Esophagus muscularis mucosa (tissue), 4 donors: ENCODE measurements around the gene ABCA1. TPM values are rescaled to one million over a fixed set of nuclear protein-coding genes. Genes with fewer than 3 reads are reported as not detected.

Source experiments
- DNase-seq: peaks from one replicate; pipeline ENCODE4 v3.0.0-alpha.2; 2017; ENCODE audit errors: extremely low spot score
- H3K27ac ChIP-seq, 4 donors: fragments of 200-600 bp; sonication (generic); replicated peaks in 1 of 4; 1 replicate in 3 of 4; 2 replicates in 1 of 4; pipeline ENCODE4 v1.5.1; 2016 to 2019; ENCODE audit warnings: mild to moderate bottlenecking in 1 of 4
- H3K27me3 ChIP-seq, 4 donors: fragments of 200-600 bp; sonication (generic); one replicate each; pipeline versions ENCODE4 v1.5.1 to v1.6.0; 2016 to 2019
- H3K36me3 ChIP-seq, 4 donors: fragments of 200-600 bp; sonication (generic); one replicate each; pipeline ENCODE4 v1.5.1; 2016 to 2019
- H3K4me1 ChIP-seq, 4 donors: fragments of 200-600 bp; sonication (generic); one replicate each; pipeline ENCODE4 v1.5.1; 2016 to 2019
- H3K4me3 ChIP-seq, 4 donors: fragments of 200-600 bp; sonication (generic); 1 replicate in 2 of 4; 2 replicates in 2 of 4; pipeline ENCODE4 v1.5.1; 2016 to 2019; ENCODE audit warnings: mild to moderate bottlenecking in 4 of 4, moderate library complexity in 1 of 4
- H3K9me3 ChIP-seq, 4 donors: fragments of 200-600 bp; sonication (generic); 1 replicate in 3 of 4; 2 replicates in 1 of 4; pipeline ENCODE4 v1.5.1; 2016 to 2019
- CTCF ChIP-seq, 3 experiments: fragments of 200-600 bp in 2 of 3; fragments of 450-650 bp in 1 of 3; sonication (generic) in 2 of 3; IDR thresholded peaks; one replicate each; pipeline ENCODE4 v1.5.1; 2017 to 2019; ENCODE audit warnings: antibody characterized with exemption in 3 of 3, mild to moderate bottlenecking in 2 of 3, moderate library complexity in 1 of 3
- EP300 ChIP-seq: sonication (generic); formaldehyde crosslinking; IDR thresholded peaks from one replicate; pipeline ENCODE4 v1.6.1; 2017; ENCODE audit warnings: antibody characterized with exemption
- POLR2A ChIP-seq: fragments of 450-650 bp; IDR thresholded peaks from one replicate; pipeline ENCODE4 v1.6.1; 2017; ENCODE audit warnings: antibody characterized with exemption, moderate library complexity, mild to moderate bottlenecking, low read depth
- POLR2AphosphoS5 ChIP-seq, 2 donors: sonication (generic); formaldehyde crosslinking; IDR thresholded peaks; one replicate each; pipeline ENCODE4 v1.6.1; 2017; ENCODE audit warnings: antibody characterized with exemption in 2 of 2
- WGBS: methylation state at CpG from one replicate; pipeline ENCODE4 v1.1.5; 2018; 5-methylcytosine and 5-hydroxymethylcytosine counted together
- intact Hi-C: fragments of 100-400 bp; cut with DNase I; formaldehyde crosslinking; loops from one replicate; pipeline ENCODE4 v1.15.1; 2023
- total RNA-seq, 4 donors: library from RNA; depleted of rRNA; stranded (reverse); fragments of >200 nt; gene quantifications; one replicate each; pipeline versions ENCODE4 v1.1.0 to v1.2.1, GENCODE V29; 2016

The ABCA1 gene
- total RNA-seq, 4 donors from 2014 or later, result 47.8 to 73.9 (median 54.7) TPM

DNA sequence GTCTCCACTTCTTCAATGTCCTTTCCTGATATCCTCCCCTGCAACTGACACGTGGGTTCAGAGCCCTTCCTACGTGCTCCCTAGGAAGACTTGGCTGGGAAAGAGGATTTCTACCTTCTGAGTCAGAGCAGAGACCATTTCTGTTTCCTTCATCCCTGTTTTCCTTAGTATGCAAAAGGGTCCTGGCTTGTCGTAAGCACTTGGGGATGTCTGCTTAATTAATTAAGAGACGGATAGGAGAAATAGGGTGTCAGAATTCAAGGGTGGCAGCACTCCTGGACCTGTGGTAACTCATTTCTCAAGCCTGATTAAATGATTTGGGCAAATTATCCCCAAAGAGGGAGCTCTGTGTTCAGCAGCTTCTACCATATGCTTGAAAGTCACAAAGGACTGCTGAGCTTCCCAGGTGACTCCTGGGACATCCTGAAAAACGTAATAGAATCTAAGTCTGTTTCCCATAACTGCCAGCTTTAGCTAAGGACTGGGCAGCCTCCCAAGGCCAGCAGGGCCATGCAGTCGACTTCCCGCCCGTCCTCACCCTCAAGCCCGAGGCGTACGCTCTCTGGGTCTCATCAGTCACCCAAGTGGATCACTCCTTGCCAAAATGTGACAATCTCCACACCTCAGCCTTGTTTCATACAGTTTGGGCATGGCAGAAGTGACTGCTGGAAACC lies 20.5 kb downstream of the ABCA1 start:
- Histone ChIP-seq H3K9me3 (no peaks in the 10 kb centered on the region), H3K4me3 (peak overlapping the region in 1 of 4 donors; percentile 4), H3K27me3 (no peaks in the 10 kb centered on the region), H3K4me1 (peaks cover 86 to 100% (median 99%) of the 10 kb centered on the region in 4 donors), H3K36me3 (peaks cover 0 to 2% (median 0%) of the 10 kb centered on the region in 4 donors), H3K27ac (peak overlapping the region; percentile 74 to 89 (median 82))
- TF ChIP-seq EP300, result peak; percentile 55
- TF ChIP-seq CTCF (IDR thresholded peaks at IDR 0.05), result no peak
- peak in 1 of 2 donors; percentile 14 for TF ChIP-seq POLR2AphosphoS5 (IDR thresholded peaks at IDR 0.05)
- TF ChIP-seq POLR2A, result no peak
- 36% methylated on average over 11 of the region's 11 CpGs for WGBS
- no peak for DNase-seq
- intact Hi-C loops, result no loop called here

DNA sequence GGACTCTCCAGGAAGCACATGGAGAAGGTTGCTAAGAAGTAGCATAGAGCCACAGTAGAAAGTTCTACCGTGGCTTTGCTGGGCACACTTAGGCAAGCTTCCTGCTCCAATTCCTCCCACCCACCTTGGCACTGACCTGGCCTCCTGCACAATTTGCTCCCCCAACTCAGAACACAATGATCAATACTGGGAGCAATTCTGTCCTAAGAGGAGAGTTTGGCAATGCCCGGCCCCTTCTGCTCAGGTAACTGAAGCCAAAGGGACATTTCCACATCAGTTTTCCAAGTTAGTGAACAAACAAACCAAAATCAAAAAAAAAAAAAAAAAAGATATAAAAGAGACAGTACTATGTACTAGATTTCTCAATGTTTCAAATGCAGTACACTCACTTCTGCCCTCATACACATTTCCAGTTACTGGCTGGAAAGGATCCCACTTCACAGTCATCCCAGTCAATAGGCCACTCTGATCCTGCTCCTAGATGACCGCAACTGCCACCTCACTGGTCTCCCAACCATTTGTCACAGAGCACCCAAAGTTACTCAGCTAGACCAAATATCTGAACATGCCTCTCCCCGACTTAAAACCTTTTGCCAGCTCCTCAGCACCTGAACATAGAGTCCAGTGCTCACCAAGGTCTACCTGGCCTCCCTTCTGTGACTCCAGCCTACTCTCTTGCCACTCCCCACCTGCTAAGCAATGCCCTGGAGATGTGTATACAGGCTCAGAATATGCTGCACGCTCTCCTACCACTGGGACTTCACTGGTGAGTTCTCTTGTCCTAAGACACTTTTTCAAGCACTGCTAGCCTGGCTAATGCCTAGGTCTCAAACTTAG lies 21.3 kb downstream of the ABCA1 start:
- intact Hi-C loops, result no loop called here
- peak overlapping the region in 2 of 4 donors; percentile 4 to 20 for H3K4me3 ChIP-seq
- H3K36me3 ChIP-seq, result peaks cover 0 to 4% (median 0%) of the 10 kb centered on the region in 4 donors
- peaks cover 80 to 99% (median 96%) of the 10 kb centered on the region in 4 donors for H3K4me1 ChIP-seq
- no peaks in the 10 kb centered on the region for H3K27me3 ChIP-seq
- no peak for DNase-seq
- H3K27ac ChIP-seq, result peak overlapping the region; percentile 74 to 89 (median 82)
- WGBS, result 80% methylated on average over 5 of the region's 5 CpGs
- peak in 1 of 2 donors; percentile 38 for TF ChIP-seq POLR2AphosphoS5 (IDR thresholded peaks at IDR 0.05)
- TF ChIP-seq EP300, result peak; percentile 27
- TF ChIP-seq POLR2A, result no peak
- no peak for TF ChIP-seq CTCF (IDR thresholded peaks at IDR 0.05)
- no peaks in the 10 kb centered on the region for H3K9me3 ChIP-seq

- H3K4me1 ChIP-seq, result peaks cover 78 to 97% (median 96%) of the 10 kb centered on the region in 4 donors
- DNase-seq, result no peak
- no peak for TF ChIP-seq POLR2A
- TF ChIP-seq POLR2AphosphoS5 (IDR thresholded peaks at IDR 0.05), result peak in 1 of 2 donors; percentile 3
- peaks cover 0 to 9% (median 6%) of the 10 kb centered on the region in 4 donors for H3K36me3 ChIP-seq
- intact Hi-C loops, result no loop called here
- peak overlapping the region in 1 of 4 donors; percentile 20 for H3K4me3 ChIP-seq
- no peaks in the 10 kb centered on the region for H3K9me3 ChIP-seq
- WGBS, result 28% methylated on average over 2 of the region's 2 CpGs
- H3K27me3 ChIP-seq, result no peaks in the 10 kb centered on the region
- H3K27ac ChIP-seq, result peak overlapping the region; percentile 74 to 89 (median 82)
Observed at GRCh38 chr9:104905931-104906330, 22.0 kb downstream of the ABCA1 start.

DNA sequence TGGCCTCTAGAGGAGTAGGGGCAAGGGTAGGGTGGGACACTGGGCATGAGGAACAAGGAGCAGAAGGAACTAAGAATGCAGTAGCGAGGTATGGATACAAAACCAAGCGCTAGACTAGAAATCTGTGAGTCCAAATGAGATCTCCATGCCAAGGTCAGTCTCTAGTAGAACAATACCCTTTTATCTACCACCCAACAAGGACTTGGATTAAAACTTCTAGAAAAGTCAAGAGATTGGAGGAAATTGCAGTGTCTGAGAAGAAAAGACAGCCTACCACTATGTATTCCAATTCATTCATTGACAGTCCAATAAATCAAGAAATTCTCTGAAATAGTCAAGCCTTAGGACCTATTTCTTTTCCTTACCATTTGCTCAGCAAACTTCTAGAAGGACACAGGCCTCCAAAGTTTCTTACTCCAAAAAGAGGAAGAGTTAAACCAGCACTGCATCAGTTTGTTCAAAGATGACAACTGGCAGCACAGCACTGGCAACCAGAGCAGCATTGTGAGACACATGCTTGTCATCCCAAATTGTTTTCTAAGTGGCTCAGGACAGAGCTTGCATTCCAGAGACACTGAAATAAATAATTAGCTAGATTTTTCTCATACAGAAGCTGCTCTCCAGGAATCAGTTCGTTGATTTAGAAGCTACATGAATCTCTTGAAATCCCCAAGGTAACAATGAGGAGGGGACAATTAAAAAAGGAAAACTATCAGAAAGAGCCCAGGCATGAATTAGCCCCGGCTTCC lies 22.6 kb downstream of the ABCA1 start:
- Histone ChIP-seq H3K27ac (peak overlapping the region; percentile 74 to 89 (median 82)), H3K4me3 (no peak overlapping the region), H3K36me3 (peaks cover 2 to 11% (median 8%) of the 10 kb centered on the region in 4 donors), H3K27me3 (no peaks in the 10 kb centered on the region), H3K4me1 (peaks cover 74 to 97% (median 96%) of the 10 kb centered on the region in 4 donors), H3K9me3 (no peaks in the 10 kb centered on the region)
- no peak for DNase-seq
- WGBS, result 67% methylated on average over 4 of the region's 4 CpGs
- intact Hi-C loops, result no loop called here
- TF ChIP-seq POLR2A (no peak), POLR2AphosphoS5 (IDR thresholded peaks at IDR 0.05) (no peak), EP300 (no peak), CTCF (IDR thresholded peaks at IDR 0.05) (no peak)
